ENCODE measurements around the gene PTPRM.
A peak's percentile ranks its signal among the peaks of the same experiment; 100 is the strongest.

PTPRM gene

GRCh38 chr18:7899078-7899477 lies 332.0 kb downstream of the PTPRM start:
- DNase-seq (ENCODE audit: low spot score), result no peak

- no peak for DNase-seq (ENCODE audit: low spot score)
These were observed 333.0 kb downstream of the PTPRM start for GRCh38 chr18:7900091-7900490.

DNA sequence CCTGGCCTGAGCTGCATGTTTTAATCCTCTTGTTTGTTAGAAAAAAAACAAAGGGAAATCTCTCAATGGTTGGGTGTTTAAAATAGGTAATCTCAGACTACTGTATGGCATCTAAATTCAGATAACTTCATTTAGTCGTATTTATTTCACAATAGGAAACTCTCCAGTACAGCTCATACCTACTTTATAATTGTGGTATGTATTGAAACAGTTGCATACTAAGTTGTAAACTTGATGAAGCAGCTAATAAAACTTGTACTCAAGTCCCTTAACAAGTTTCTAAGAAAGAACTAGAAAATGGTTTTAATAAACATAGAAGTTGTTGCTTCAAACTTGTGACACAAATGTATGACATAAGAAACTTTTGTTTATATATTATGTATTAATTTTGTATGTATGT lies 334.5 kb downstream of the PTPRM start:
- no peak for DNase-seq (ENCODE audit: low spot score)

GRCh38 chr18:7902399-7902839 lies 335.3 kb downstream of the PTPRM start:
- DNase-seq (ENCODE audit: low spot score), result peak; percentile 63

DNA sequence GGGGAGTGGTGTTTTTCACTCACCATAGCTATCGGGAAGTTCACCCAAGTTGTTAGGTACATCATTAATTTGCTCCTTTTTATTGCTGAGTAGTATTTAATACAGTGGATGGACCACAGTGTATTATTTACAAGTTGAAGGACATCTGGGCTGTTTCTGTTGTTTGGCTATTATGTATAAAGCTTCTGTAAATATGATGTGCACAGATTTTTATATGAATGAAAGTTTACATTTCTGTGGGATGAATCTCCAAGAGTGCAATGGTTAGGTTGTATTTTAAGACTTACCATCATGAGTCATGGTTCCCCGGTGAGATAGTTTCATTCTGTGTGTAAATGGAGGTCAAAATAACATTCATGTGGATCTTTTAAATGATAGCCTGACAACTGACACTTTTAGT lies 337.4 kb downstream of the PTPRM start:
- peak; percentile 57 for DNase-seq (ENCODE audit: low spot score)

DNA sequence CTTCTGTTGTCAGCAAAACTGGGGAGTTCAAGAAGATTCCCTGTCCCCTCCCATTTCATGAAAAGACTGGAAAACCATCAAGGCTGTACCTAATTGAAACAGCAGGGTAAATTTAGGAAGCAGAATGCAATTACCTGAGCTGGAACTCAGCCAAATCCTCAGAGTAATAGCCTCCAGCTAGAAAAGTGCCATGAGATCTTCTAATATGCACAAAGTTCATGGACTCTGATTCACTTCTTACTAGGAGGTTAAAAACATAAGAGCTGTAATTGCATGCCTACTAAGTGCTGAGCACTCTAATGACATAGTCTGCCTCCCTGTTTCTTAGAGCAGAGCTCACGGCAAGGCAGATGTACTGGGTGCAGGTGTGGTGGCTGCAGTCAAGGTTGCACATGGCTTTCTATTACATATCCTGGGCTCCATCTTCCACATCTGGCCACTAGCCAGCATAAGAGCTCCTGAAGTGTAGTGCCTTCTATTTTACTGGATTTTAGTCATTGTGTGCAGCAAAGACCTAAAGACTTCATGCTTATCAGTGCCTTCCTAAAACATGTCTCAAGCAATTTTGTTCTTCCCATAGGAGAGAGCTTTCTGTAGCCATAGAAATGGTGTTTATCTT lies 341.7 kb downstream of the PTPRM start:
- DNase-seq (ENCODE audit: low spot score), result no peak

DNA sequence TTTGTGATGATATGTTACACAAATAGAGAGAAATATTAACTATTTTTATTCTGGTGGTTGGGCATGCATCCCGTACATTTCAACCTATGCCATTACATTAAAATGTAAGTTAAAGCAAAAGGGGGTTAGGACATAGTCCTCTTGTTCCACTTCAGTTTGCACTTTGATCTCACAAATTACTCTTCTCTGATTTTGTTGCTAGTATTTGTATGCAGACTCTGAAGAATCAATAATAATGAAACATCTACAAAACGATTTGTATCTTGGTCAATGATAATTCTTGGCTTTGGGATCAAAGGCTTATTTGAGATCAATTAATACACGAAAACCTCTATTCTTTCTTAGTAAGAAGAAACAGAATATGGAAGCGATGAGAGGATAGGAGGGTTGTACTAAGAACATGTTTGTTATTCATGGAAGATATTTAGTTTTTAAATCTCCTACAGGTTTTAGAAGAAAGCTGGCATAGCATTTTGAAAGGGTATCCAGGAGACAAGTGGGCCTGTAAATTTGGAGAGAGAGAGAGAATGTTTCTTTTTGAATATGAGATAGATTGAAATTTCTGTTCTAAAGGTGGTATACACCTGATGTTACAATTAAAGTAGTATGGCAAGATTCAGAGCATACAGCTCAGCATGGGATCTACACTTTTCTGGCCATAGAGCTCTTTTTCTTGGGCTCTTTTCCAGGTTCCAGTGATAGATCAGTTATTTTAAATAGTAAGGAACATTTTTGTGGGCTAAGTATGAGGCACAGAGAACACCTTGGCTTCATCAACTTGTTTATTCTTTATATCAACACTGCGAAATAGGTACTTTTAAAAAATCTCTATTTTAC lies 347.9 kb downstream of the PTPRM start:
- DNase-seq (ENCODE audit: low spot score), result no peak

DNA sequence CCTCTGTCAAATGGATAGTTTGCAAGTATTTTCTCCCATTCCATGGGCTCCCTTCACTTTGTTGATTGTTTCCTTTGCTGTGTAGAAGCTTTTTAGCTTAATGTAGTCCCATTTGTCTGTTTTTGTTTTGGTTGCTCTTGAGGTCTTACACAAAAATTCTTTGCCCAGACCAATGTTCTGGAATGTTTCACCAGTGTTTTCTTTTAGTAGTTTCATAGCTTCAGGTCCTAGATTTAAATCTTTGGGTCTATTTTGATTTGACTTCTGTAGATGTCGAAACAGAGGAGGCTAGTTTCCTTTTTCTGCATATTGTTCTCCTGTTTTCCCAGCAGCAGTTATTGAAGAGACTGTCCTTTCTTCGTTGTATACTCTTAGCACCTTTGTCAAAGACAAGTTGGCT lies 351.6 kb downstream of the PTPRM start:
- DNase-seq (ENCODE audit: low spot score), result no peak

GRCh38 chr18:7919565-7919964 lies 352.4 kb downstream of the PTPRM start:
- no peak for DNase-seq (ENCODE audit: low spot score)

DNA sequence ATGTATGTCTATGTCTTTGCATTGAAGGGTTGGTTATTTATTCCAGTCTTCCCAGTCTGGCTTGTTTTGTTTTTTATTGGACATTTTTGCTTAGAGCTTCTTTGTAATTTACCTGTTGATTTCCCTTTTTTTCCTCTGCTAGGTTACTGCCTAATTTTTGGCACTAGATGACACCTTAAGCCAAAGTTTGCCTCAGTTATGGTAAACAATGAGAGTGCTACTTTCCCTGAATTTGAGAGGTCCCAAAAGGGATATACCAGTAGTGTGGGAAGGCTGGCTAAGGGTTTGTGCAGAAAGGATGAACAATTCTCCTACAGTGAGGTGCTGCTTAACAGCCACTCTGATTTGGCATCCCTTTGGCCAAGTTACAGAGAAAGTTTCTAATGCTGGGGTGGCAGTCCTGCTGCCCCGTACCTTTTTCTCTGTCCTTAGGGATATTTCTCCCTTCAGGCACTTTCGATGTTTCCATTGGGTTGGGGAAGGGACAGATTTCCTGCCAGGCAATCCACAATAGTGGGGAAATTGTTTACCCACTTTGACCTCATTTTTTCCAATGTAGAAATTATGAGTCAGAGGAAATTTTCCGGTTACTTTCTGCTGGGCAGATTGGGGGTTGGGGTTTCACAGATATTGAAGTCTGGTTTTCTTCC lies 354.9 kb downstream of the PTPRM start:
- DNase-seq (ENCODE audit: low spot score), result peak; percentile 22

- DNase-seq (ENCODE audit: low spot score), result no peak
These were observed 356.0 kb downstream of the PTPRM start for GRCh38 chr18:7923105-7923504.

DNA sequence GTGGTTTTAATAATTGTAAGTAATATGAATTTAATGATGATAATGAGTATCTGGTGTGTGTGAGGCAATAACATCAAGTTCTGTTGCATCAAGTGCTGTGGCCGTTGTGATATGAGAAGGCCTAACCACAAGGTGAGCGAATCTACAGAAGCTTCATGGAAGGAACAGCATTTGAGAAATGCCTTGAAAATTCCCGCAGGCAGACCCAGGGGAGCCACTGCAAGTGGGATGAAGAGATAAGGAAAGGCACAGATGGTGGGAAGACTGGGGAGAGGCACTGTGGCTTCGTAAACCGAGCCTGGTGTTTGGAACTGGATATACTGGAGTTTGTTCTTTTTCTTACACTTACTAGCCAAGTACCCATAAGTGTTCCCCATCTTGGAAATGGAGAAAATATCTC lies 357.5 kb downstream of the PTPRM start:
- no peak for DNase-seq (ENCODE audit: low spot score)

- no peak for DNase-seq (ENCODE audit: low spot score)
These were observed 359.4 kb downstream of the PTPRM start for GRCh38 chr18:7926526-7926925.

- DNase-seq (ENCODE audit: low spot score), result no peak
These were observed 360.0 kb downstream of the PTPRM start for GRCh38 chr18:7927119-7927518.

DNA sequence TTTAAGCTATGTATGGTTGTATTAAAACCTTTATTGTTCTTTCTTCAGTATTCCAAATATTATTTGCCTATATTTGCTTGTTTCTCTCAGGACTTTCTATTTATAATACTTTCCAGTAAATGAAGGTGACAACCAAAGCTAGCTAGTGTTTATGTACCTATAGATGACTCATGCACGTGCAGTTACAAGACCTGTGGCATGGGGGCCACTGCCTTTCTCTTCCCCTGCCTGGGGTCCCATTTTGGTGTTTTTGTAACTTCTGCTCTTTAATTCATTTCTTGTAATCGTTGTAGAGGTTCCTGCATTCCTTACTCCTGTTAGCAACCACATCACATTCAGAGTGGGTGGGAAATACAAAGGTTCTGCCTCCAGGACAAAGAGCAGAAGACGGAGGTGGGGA lies 364.6 kb downstream of the PTPRM start:
- no peak for DNase-seq (ENCODE audit: low spot score)

DNA sequence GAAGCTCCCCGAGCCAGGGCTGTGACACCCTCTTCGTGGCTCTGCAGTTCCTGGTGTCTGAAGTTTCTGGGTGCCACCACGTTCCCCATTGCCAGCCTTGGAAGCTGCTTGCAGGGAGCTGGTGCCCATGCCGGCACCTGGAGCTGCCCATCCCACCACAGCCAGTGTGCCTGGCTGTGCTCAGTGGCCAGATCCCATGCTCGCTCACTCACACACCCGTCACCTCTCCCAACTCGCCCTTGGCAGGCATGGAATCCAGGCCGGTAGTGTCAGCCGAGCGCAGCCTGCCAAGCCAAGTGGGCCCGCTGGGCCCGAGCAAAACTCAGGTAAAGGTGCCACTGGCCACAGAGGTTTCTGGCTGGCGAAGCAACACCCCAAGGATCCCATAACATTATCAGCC lies 370.2 kb downstream of the PTPRM start:
- no peak for DNase-seq (ENCODE audit: low spot score)

GRCh38 chr18:7939521-7939920 lies 372.4 kb downstream of the PTPRM start:
- DNase-seq (ENCODE audit: low spot score), result no peak

GRCh38 chr18:7940379-7940778 lies 373.3 kb downstream of the PTPRM start:
- no peak for DNase-seq (ENCODE audit: low spot score)

DNA sequence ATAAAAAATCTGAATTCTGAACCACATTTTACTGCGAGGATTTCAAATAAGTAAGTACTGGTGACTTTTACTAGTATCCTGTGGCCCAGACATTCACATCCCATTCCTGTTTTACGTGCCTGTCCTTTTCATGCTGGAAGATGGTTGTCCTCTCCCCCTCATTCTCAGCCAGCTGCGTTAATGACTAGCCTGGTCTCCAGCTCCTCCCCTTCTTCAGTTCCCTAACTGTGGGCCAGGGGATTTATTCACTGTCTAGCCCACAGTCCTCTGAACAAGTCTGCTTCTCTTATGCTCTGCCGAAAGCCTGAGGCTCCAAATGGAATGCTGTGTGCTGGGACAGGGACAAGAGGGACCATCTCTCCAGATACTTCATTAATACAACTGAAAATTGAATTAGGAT lies 373.9 kb downstream of the PTPRM start:
- DNase-seq (ENCODE audit: low spot score), result no peak

- no peak for DNase-seq (ENCODE audit: low spot score)
These were observed 374.4 kb downstream of the PTPRM start for GRCh38 chr18:7941533-7941932.

DNA sequence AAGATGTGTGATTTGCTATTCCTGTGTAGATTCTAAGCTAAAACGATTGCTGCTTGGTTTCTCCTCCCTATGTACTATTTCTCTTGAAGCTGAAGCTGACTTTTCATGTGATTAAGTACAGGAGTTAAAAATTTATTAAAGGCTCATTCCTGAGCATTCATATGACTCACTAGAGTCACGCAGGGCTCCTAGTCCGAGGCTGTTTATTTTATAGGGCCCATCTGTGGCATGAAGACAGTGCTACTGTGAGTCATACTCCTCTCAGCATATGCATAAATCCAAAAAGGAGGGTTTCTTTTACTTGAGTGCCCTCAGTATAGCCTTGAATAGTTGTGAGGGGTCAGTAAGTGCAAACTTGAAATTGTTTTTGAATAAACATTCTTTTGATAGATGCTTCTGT lies 378.8 kb downstream of the PTPRM start:
- peak; percentile 80 for DNase-seq (ENCODE audit: low spot score)

DNA sequence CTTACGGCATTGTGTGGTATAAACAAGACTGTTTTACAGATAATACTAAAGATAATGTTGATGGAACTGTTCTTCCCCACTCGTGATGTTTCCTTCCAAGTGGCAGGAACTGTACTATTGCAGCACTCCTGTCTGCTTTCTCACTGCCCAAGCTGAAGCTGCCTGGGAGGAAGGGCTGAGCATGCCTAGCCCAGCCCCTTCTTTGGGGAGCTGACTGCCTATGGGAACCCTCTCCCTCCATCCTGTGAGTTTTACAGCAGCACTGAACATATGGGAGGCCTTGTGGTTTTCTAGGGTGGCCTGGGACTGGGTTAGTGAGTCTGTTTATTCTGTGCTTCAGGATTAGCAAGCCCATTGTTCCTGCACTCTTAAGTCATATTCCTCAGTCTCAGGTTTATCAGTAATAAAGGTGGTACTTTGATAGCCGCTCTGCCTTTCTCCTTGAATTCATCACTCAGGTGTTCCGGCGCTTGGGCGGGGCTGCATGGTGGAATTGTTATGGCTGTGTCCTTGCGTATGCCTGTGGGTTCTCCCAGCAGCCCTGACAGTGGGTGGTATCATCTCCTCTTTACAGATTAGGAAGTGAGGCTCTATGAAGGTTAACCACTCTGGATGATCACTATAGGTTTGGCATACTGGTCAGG lies 379.7 kb downstream of the PTPRM start:
- peak; percentile 52 for DNase-seq (ENCODE audit: low spot score)

Data from hepatic stellate cell (primary cell).